Right lung (tissue), 5 donors: Measurements from ENCODE around the gene RAD51B. TPM values are rescaled to one million over a fixed set of nuclear protein-coding genes. Genes with fewer than 3 reads are reported as not detected.
"Not testable (repeated sequence)": the region's sequence is repeated elsewhere in the genome, so short reads cannot be mapped to it uniquely, and the experiment has no call there.

Experiments
- DNase-seq, 2 donors: peaks; one replicate each; pipeline ENCODE4 v3.0.0-alpha.2; 2013
- polyA plus RNA-seq, 5 donors: library from polyadenylated mRNA; unstranded; fragments of 120-200 nt; gene quantifications; one replicate each; pipeline versions ENCODE4 v1.2.1 to v1.2.3, GENCODE V29; 2013; ENCODE audit warnings: inconsistent platforms in 1 of 5, low replicate concordance in 1 of 5; ENCODE audit not compliant: insufficient read length in 5 of 5, insufficient read depth in 1 of 5

RAD51B gene
- polyA plus RNA-seq, 5 donors: 8.1 to 15.5 (median 11.8) TPM

- DNase-seq: peak; percentile 45 to 64
Observed at GRCh38 chr14:68016255-68016914, 196.8 kb downstream of the RAD51B start.

GRCh38 chr14:68018598-68018997, 199.0 kb downstream of the RAD51B start:
- no peak for DNase-seq

GRCh38 chr14:68020493-68020892, 200.9 kb downstream of the RAD51B start:
- DNase-seq: no peak

GRCh38 chr14:68020999-68021663, 201.6 kb downstream of the RAD51B start:
- no peak for DNase-seq

- no peak for DNase-seq
Observed at GRCh38 chr14:68027276-68027675, 207.7 kb downstream of the RAD51B start.

GRCh38 chr14:68028075-68028474, 208.5 kb downstream of the RAD51B start:
- DNase-seq: no peak

GRCh38 chr14:68031011-68031410, 211.4 kb downstream of the RAD51B start:
- not testable (repeated sequence) for DNase-seq

- no peak for DNase-seq
Observed at GRCh38 chr14:68032154-68032553, 212.6 kb downstream of the RAD51B start.

- peak in 1 of 2 donors; percentile 26 for DNase-seq
Observed at GRCh38 chr14:68033336-68033932, 213.9 kb downstream of the RAD51B start.

- DNase-seq: no peak
Observed at GRCh38 chr14:68034896-68035295, 215.3 kb downstream of the RAD51B start.

- DNase-seq: no peak
Observed at GRCh38 chr14:68036202-68036601, 216.6 kb downstream of the RAD51B start.

- DNase-seq: no peak
Observed at GRCh38 chr14:68039593-68039992, 220.0 kb downstream of the RAD51B start.

- no peak for DNase-seq
Observed at GRCh38 chr14:68040633-68041369, 221.2 kb downstream of the RAD51B start.

- DNase-seq: no peak
Observed at GRCh38 chr14:68041876-68042354, 222.3 kb downstream of the RAD51B start.

- DNase-seq: no peak
Observed at GRCh38 chr14:68042586-68043210, 223.1 kb downstream of the RAD51B start.

- no peak for DNase-seq
Observed at GRCh38 chr14:68043752-68044151, 224.2 kb downstream of the RAD51B start.

GRCh38 chr14:68047906-68048305, 228.3 kb downstream of the RAD51B start:
- no peak for DNase-seq

GRCh38 chr14:68048815-68049214, 229.2 kb downstream of the RAD51B start:
- not testable (repeated sequence) for DNase-seq

- no peak for DNase-seq
Observed at GRCh38 chr14:68050177-68050576, 230.6 kb downstream of the RAD51B start.

GRCh38 chr14:68051146-68051545, 231.6 kb downstream of the RAD51B start:
- DNase-seq: no peak

- no peak for DNase-seq
Observed at GRCh38 chr14:68060198-68060597, 240.6 kb downstream of the RAD51B start.

GRCh38 chr14:68062651-68063050, 243.1 kb downstream of the RAD51B start:
- no peak for DNase-seq
